Skeletal muscle cell (primary cell): ENCODE results near the gene AKAP6.
"Not testable (repeated sequence)": the region's sequence is repeated elsewhere in the genome, so short reads cannot be mapped to it uniquely, and the experiment has no call there.

Source experiments
- DNase-seq: peaks from one replicate; pipeline ENCODE4 v3.0.0-alpha.2; 2010; ENCODE audit warnings: low read depth
- H3K4me3 ChIP-seq: 2 replicates; pipeline ENCODE4 v1.5.1; 2011; ENCODE audit warnings: low read depth, mild to moderate bottlenecking, control low read depth, low read length, moderate library complexity

Gene AKAP6

DNA sequence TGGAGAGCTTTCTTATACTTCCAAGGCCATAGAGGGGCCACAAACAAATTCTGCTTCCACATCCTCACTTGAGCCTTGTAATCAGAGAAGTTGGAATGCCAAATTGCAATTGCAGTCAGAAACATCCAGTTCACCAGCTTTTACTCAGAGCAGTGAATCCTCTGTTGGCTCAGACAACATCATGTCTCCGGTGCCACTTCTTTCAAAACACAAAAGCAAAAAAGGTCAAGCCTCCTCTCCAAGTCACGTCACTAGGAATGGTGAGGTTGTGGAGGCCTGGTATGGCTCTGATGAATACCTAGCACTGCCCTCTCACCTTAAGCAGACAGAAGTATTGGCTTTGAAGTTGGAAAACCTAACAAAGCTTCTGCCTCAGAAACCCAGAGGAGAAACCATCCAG is 217.1 kb downstream of the AKAP6 start:
- H3K4me3 ChIP-seq: no peak overlapping the region
- DNase-seq: no peak

DNA sequence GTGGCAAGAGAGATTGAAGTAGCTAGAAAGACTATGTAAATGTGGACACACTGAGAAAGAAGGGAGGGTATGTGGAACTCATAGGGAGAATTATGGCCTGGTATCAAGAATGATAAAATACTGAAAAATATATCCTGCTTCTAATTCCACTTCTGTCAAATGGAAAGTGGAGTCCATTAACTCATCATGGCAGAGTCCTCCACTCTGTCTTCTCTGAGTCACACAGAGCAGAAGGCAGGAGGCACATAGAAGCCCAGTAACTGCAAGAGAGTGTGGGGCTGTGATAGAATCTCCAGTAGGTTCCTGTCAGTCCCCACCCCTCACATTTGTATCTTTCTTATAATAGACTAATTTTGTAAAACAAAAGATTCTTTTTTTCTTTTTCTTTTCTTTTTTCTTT is 223.7 kb downstream of the AKAP6 start:
- DNase-seq: no peak
- no peak overlapping the region for H3K4me3 ChIP-seq

DNA sequence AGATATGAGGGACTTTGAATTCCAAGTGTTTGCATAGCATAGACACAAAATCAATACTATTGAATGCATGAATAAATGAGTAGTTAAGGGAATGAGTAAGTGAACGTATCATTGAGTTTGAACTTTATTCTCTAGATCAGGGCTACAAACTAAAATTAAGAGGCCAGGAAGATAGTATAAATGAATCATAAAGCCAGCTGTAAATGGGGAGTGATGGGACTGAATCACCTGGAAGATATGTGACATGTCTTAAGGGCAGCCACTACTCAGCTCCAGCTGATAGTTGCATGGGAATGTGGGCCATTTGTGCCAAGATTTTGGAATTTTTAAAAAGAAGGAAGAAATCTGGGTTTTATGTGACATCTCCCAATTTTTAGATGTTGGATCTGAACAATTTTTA is 229.9 kb downstream of the AKAP6 start:
- no peak overlapping the region for H3K4me3 ChIP-seq
- DNase-seq: no peak

DNA sequence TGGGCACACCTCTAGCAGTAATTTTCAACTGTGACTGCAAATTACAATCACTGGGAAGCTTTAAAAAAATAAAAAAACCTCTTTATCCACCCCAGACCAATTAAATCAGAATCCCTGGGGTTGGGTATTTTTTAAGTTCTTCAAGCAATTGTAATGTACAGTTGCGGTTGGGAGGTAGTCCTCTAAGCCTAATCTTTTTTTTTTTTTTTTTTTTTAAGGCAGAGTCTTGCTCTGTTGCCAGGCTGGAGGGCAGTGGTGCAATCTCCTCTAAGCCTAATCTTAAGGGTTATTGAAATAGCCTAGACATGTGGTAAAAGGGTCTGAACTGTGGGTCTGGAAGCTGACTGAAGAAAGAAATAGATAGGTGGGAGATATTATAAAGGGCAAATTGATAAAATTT is 230.5 kb downstream of the AKAP6 start:
- no peak for DNase-seq
- no peak overlapping the region for H3K4me3 ChIP-seq

DNA sequence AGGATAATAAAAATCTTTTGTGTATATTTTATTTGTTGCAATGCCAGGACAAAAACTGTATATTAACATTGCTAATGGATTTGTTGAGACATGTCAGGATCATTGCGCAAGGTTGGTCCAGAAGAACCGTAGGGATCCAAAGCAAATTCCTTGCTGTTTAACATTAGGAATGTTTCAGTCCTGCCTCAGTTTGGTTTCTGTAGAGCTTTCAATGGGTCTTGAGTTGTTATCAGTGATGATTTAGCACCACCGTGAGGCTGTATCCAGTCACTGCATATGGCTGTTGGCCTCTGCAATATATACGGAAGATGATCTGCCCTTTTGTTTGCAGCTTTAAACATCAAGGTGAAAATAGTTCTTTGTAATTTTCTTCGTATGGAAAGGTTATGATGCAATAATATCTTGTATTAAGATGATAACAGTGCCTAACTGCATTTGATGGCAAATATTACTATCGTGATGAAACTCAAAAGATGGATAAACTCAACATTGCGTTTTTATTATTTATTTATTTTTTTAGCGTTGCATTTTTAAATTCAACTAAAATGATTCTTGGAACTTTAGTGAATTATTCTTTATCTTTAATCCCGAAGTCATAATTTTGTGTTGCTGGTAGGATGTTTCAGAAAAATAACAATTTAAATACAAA is 231.2 kb downstream of the AKAP6 start:
- peak; percentile 63 for DNase-seq
- no peak overlapping the region for H3K4me3 ChIP-seq

DNA sequence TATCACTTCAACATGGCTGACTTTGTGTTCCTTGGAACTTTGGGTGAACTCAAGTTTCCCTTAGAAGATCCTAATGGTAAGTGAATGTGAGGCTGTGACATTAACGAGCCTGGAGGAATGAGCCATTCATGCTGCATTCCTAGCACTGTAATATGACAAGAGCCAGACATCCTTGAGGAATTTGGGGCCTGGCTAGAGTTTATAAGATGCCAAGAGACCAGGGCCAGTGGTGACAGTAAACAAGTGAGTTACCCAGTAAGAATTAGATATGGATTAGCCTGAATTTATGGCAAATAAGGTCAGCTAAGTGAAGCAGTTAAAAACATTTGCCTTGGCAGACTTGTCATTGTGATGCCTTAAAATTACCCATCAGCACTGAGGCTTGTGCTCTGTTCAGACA is 232.4 kb downstream of the AKAP6 start:
- peak; percentile 45 for DNase-seq
- no peak overlapping the region for H3K4me3 ChIP-seq

DNA sequence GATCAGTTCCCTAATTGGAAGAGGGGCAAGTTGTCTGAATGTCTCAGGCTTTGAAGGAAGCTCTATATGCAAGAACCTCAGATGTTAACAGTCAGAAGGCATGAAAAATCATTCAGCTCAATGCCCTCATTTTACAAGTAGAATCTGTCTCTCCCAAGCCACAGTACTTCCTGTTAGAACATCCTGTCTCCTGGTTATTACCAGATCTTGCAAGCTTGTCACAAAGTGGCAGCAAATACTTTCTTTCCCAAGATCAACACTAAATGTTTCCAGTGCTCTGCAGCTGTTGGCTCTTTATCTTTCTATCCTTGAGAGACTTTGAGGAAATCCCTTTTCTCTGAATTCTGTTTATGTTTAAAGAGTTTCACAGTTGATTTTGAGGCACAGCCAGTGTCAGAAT is 235.5 kb downstream of the AKAP6 start:
- DNase-seq: peak; percentile 43
- H3K4me3 ChIP-seq: no peak overlapping the region

DNA sequence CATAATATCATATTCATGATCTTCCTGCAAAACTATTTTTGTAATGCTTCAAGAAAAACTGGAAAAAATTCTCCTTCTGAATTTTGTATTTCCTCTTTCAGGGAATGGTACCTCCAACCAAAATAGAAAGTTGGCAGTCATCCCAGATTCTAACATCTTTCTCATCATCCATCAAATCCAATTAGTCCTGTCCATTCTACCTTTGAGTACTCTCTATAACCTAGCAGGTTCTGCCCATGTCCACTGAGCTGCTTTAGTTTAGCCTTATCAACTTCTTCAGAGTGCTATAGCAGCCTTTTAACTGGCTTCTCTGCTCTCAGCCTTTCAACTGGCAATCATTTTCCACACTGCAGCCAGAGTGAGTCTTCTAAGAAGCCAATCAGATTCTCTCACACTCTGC is 236.2 kb downstream of the AKAP6 start:
- DNase-seq: no peak
- no peak overlapping the region for H3K4me3 ChIP-seq

DNA sequence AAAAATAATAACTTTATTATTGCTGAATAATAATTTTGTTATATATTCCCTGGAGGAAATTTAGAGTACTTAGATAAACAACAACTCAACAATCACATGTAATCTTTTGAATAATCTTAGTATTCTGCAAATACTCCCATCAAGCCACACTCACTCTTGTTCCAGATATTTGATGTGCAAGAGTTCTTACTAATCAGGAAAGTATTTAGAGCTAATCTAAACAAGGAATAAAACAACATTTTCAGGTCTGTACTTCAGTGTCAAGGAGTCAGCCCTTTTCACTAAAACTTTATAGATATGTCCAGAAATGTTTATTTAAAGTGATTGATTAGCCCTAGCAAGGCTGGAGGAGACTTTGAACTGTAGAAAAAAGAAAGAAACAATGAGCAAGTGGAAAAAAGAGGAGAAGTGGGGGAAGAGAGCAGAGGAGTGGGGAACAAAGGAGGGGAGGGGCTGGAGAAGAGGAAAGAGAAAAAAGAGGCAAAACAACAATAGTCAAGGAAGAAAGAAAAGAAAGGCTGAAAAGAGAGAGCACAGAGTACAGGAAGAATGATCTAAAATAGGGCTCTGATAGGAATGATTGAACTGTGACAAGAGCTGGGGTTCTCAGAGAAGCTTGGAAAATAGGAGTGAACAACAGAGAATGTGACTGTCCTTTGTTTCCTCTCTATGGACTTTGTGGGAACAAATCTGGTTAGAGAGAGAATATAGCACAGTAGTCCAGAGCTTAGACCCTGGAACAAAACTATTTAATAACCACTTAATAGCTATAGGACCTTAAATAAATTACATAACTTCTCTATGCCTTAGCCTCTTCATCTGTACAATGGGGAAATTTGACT is 238.7 kb downstream of the AKAP6 start:
- no peak overlapping the region for H3K4me3 ChIP-seq
- DNase-seq: peak; percentile 21

DNA sequence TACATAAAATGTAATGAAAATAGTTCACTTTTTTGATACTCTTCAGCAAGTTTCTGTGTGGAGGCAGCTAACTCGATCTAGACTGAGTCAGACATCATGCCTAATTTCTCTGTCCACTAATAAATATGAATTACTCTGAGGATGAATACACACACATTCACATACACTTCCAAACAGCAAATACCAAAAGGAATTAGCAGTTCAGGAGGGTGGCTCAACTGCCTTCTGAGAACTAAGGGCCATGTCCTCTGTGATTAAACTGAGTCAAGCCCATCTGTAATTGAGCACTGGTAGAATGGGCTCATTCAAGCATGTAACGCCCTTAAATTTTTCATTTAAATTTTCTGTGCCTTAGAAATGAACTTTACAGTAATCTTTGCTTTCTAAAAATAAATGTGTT is 242.5 kb downstream of the AKAP6 start:
- no peak overlapping the region for H3K4me3 ChIP-seq
- no peak for DNase-seq

DNA sequence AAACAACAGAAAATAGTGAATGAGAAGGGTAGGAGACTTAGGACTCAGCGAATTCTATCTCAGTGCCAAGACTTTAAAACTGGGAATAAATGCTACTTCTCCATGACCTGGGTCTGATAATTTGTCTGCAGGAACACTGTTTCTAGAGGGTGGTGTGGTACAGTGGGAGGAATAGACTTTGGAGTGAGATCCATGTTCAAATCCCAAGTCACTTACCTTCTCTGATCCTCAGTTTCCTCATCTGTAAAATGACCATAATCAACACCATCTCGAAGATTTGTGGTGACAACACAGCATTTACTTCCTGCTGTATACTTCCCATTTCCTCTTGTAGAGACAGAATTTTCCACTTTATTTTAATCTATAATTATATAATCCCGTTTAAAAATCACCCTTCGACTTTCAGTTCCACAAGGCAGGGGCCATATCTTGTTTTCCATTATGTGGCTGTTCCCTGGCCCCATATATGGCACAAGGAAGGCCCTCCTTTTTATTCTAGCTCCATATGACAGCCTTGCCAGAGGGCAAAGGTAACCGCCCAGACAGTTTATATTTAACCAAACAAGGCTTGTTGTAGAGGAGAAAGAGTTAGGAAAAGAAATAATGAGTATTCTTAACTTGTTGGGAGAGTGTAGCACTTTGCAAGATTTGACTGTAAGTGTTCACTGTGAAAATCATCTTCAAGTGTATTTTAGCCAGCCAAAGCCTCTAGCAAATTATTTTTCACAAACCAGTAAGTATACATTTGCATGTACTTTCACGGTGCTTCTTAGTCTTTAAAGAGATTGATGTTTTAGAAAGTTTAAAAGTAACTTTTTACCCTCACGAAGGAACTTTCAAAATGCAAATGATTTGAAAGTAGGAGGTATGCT is 243.1 kb downstream of the AKAP6 start:
- no peak overlapping the region for H3K4me3 ChIP-seq
- no peak for DNase-seq

DNA sequence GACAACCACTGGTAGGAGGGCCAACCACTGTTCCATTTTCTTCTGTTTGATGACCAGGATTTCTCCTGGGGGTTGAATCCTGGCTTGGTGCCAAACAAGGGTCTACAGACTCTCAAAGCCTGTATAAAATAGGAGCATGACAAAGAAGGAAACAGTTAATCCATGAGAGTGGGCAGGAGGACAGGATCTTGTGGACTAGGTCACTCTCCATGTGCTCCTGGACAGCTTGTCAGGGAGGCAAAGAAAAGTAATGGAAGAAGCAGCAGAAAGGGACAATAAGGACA is 243.7 kb downstream of the AKAP6 start:
- no peak overlapping the region for H3K4me3 ChIP-seq
- DNase-seq: no peak

DNA sequence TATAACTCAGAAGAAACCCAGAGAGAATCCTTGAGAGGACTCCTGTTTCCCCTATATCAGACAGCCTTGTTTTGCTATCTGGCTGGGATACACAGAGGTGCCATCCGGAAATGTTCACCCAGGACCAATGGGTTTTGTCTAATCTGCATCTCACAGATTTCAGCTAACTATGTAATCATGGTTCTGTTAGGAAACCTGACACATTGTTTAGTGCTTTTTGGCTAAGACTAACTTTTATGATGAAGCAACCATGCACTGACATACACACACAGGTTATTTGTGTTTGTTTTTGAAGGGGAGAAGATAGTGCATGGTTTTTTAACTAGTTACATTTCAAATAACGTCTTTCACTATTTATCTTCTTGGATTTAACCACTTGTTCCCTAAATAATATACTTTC is 245.2 kb downstream of the AKAP6 start:
- no peak overlapping the region for H3K4me3 ChIP-seq
- no peak for DNase-seq

DNA sequence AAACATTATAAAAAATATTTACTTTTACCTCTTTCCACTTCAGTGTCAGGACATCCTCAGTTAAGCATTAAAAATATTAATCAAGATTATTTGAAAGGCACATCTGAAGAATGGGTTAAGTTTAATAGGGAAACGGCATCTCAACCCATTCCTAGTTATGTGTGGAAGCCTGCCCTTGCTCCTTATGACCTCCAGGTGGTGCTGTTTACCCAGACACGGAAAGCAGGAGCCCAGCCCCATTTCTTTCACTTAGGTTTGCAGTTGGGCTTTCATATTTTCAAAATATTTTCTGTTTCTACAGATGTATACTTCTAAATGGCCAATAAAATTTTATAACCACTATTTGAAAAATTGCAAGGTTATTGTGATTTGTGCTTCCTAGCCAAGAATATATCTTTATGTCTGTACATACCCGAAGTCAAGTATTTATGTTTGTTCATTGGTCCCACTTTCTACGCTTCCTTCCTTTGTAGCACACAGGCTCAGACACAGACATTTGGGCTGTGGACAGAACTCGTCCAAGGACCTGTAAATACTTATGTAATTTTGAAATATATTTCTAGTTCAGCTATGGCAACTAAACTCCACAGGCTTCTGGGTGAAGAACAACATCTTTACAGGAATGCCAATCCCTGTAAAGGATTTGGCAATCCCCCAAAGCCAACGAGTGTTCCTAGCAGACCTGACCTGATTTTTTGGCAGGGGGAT is 247.1 kb downstream of the AKAP6 start:
- DNase-seq: no peak

DNA sequence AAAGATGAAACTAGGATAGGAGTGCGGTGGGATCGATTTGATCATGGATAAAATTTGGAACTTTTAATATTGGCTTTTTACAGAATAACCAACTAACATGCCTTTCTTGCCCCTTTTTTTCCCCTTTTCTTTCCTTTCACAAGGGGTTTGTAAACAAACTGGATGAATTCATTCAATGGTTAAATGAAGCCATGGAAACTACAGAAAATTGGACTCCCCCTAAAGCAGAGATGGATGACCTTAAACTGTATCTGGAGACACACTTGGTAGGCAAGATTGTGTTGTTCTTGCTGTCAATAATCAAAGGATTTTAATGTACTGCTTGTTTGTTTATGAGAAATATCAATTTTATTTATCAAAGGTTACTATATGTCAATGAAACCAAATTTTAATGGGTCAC is 247.9 kb downstream of the AKAP6 start:
- no peak overlapping the region for H3K4me3 ChIP-seq
- DNase-seq: no peak

More for the DNA sequence above, 247.1 kb downstream of the AKAP6 start:
- no peak overlapping the region for H3K4me3 ChIP-seq

DNA sequence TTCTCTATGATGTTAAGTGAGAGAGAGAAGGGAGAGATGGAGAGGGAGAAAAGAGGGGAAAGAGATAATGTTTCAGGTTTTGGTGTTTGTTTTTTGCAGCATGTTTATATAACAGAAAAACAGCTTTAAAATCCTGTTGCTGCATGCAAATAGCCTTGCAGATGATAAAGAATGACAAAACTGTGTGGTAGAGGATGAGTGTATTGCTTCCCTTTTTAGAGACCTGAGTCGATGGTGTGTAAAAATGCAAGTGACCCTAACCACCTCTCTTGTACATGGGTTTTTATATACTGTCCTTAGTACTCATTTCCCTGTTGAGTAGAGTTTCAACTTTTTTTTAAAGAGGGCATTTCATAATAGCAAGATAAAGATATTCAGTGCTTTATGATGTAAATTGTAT is 249.1 kb downstream of the AKAP6 start:
- DNase-seq: no peak
- no peak overlapping the region for H3K4me3 ChIP-seq

DNA sequence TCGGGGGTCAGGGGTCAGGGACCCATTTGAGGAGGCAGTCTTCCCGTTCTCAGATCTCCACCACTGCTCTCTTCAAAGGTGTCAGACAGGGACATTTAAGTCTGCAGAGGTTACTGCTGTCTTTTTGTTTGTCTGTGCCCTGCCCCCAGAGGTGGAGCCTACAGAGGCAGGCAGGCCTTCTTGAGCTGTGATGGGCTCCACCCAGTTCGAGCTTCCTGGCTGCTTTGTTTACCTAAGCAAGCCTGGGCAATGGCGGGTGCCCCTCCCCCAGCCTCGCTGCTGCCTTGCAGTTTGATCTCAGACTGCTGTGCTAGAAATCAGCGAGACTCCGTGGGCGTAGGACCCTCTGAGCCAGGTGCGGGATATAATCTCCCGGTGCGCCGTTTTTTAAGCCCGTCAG is 254.3 kb downstream of the AKAP6 start:
- DNase-seq, H3K4me3 ChIP-seq: not testable (repeated sequence)

DNA sequence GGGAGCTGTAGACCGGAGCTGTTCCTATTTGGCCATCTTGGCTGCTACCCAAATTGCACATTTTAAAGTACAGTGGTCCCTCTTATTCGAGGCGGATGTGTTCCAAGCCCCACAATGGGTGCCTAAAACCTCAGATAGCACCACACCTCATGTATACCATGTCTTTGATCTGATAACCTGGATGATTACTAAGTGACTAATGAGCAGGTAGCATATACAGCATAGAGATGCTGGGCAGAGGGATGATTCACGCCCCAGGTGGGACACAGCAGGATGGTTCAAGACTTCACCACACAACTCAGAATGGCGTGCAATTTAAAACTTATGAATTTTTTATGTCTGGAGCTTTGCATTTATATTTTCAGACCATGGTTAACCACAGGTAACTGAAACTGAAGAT is 255.0 kb downstream of the AKAP6 start:
- no peak overlapping the region for H3K4me3 ChIP-seq
- DNase-seq: no peak

DNA sequence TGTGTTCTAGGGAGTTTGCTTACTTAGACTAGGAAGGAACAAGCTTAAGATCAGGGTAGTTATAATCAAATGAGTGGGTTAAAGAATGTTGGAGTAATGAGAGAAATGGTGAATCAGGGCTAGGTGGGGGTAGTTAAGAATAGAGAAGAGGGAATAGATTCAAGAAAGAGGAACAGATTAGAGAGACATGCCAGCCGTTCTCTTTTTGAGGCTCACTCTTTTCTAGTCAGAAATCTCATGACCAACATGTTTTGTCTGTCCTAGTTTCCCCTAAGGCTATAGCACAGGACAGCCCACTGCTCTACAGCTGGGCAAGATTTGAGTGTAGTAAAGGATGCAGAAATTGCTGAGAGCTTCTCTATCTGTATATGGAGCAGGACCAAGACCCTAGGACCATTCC is 258.4 kb downstream of the AKAP6 start:
- no peak overlapping the region for H3K4me3 ChIP-seq
- DNase-seq: no peak
